SU-DHL-6 (cell line): ENCODE data around the gene TRNP1.

ENCODE experiments used
- H2AFZ ChIP-seq: fragments of 200-600 bp; sonication (generic); 2 replicates; pipeline ENCODE4 v1.6.1; 2014; ENCODE audit warnings: low read depth, mild to moderate bottlenecking, moderate library complexity, mixed read lengths, antibody characterized with exemption, low read length; ENCODE audit not compliant: severe bottlenecking
- H3F3A ChIP-seq: fragments of 200-600 bp; shearing (Covaris generic); 2 replicates; pipeline ENCODE4 v1.6.0; 2016; ENCODE audit warnings: antibody characterized with exemption, mild to moderate bottlenecking; ENCODE audit not compliant: insufficient read depth
- H3K27ac ChIP-seq: fragments of 200-600 bp; sonication (generic); 2 replicates; pipeline ENCODE4 v1.5.1; 2016; ENCODE audit warnings: low read depth, mild to moderate bottlenecking, low read length, moderate library complexity, mixed read lengths
- H3K27me3 ChIP-seq: fragments of 200-600 bp; sonication (generic), shearing (Covaris generic); 2 replicates; pipeline ENCODE4 v1.6.0; 2014; ENCODE audit warnings: mild to moderate bottlenecking, low read length
- H3K36me3 ChIP-seq: fragments of 200-600 bp; sonication (generic); 2 replicates; pipeline ENCODE4 v1.6.1; 2014; ENCODE audit warnings: mild to moderate bottlenecking, low read length, mixed read lengths
- H3K4me2 ChIP-seq: fragments of 300-600, 200-600 bp; shearing (Covaris generic), sonication (generic); 2 replicates; pipeline ENCODE4 v1.6.0; 2014; ENCODE audit warnings: low read length, low read depth, mild to moderate bottlenecking; ENCODE audit not compliant: poor library complexity, severe bottlenecking
- H3K4me3 ChIP-seq: fragments of 200-600 bp; sonication (generic); 2 replicates; pipeline ENCODE4 v1.5.1; 2014; ENCODE audit warnings: antibody characterized with exemption, low read length, mild to moderate bottlenecking, mixed read lengths; ENCODE audit not compliant: insufficient read depth, poor library complexity, severe bottlenecking
- H3K79me2 ChIP-seq: fragments of 200-600 bp; sonication (generic); 2 replicates; pipeline ENCODE4 v1.6.1; 2014; ENCODE audit warnings: mild to moderate bottlenecking, low read length, moderate library complexity; ENCODE audit not compliant: insufficient read depth
- H3K9ac ChIP-seq: fragments of 200-600 bp; sonication (generic); 2 replicates; pipeline ENCODE4 v1.7.0; 2014; ENCODE audit warnings: mild to moderate bottlenecking, low read length
- H3K9me2 ChIP-seq: fragments of 200-600 bp; sonication (generic); replicated peaks from 2 replicates; pipeline ENCODE4 v1.6.1; 2014; ENCODE audit warnings: low read length; ENCODE audit not compliant: insufficient read depth
- H3K9me3 ChIP-seq: fragments of 200-600 bp; sonication (generic); 2 replicates; pipeline ENCODE4 v1.6.1; 2014; ENCODE audit warnings: low read length, mixed read lengths; ENCODE audit not compliant: insufficient read depth
- H4K20me1 ChIP-seq: fragments of 200-600 bp; sonication (generic); 2 replicates; pipeline ENCODE4 v1.6.1; 2014; ENCODE audit warnings: low read depth, mild to moderate bottlenecking, antibody characterized with exemption, low read length, moderate library complexity, mixed read lengths
- EZH2phosphoT487 ChIP-seq: fragments of 200-600 bp; sonication (generic), shearing (Covaris generic); conservative IDR thresholded peaks from 2 replicates; pipeline ENCODE4 v1.6.1; 2018; ENCODE audit warnings: mild to moderate bottlenecking, antibody characterized with exemption, low read length, moderate library complexity, mixed read lengths
- TF ChIP-seq, protein P1 (sequence below): fragments of 200-600 bp; sonication (generic); IDR thresholded peaks from one replicate; pipeline ENCODE4 v1.5.1; 2017; ENCODE audit warnings: antibody characterized with exemption, mild to moderate bottlenecking, low read length, moderate library complexity; ENCODE audit not compliant: insufficient read depth, poor library complexity, severe bottlenecking

The TRNP1 gene

DNA sequence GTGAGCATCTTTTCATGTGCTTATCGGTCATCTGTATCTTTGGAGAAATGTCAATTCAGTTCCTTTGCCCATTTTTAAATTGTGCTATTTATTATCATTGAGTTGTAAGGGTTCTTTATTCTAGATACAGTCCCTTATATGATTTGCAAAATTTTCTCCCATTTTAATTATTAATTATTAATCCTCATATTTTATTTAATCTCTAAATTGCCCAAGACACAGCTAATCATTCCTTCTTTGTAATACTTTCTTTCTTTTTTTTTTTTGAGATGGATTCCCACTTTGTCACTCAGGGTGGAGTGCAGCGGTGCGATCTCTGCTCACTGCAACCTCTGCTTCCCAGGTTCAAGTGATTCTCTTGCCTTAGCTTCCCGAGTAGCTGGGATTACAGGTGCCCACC lies 32.2 kb downstream of the TRNP1 start:
- no peak overlapping the region for H3K9ac ChIP-seq
- H3K9me2 ChIP-seq: no peaks in the 10 kb centered on the region
- no peak overlapping the region for H2AFZ ChIP-seq
- no peak overlapping the region for H3K4me3 ChIP-seq
- no peak overlapping the region for H3K4me2 ChIP-seq
- no peaks in the 10 kb centered on the region for H3K27me3 ChIP-seq
- H3K27ac ChIP-seq: no peak overlapping the region
- H3F3A ChIP-seq: no peaks in the 10 kb centered on the region
- no peaks in the 10 kb centered on the region for H3K79me2 ChIP-seq
- H3K9me3 ChIP-seq: no peaks in the 10 kb centered on the region
- TF ChIP-seq, protein P1, sequence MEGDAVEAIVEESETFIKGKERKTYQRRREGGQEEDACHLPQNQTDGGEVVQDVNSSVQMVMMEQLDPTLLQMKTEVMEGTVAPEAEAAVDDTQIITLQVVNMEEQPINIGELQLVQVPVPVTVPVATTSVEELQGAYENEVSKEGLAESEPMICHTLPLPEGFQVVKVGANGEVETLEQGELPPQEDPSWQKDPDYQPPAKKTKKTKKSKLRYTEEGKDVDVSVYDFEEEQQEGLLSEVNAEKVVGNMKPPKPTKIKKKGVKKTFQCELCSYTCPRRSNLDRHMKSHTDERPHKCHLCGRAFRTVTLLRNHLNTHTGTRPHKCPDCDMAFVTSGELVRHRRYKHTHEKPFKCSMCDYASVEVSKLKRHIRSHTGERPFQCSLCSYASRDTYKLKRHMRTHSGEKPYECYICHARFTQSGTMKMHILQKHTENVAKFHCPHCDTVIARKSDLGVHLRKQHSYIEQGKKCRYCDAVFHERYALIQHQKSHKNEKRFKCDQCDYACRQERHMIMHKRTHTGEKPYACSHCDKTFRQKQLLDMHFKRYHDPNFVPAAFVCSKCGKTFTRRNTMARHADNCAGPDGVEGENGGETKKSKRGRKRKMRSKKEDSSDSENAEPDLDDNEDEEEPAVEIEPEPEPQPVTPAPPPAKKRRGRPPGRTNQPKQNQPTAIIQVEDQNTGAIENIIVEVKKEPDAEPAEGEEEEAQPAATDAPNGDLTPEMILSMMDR: no peak
- TF ChIP-seq EZH2phosphoT487: no peak
- no peaks in the 10 kb centered on the region for H4K20me1 ChIP-seq
- no peaks in the 10 kb centered on the region for H3K36me3 ChIP-seq

- no peak for TF ChIP-seq EZH2phosphoT487
- TF ChIP-seq, protein P1: no peak
- H3K9me2 ChIP-seq: no peaks in the 10 kb centered on the region
- no peaks in the 10 kb centered on the region for H3K36me3 ChIP-seq
- no peaks in the 10 kb centered on the region for H3F3A ChIP-seq
- no peak overlapping the region for H3K4me2 ChIP-seq
- no peak overlapping the region for H3K9ac ChIP-seq
- H3K27me3 ChIP-seq: no peaks in the 10 kb centered on the region
- no peaks in the 10 kb centered on the region for H3K9me3 ChIP-seq
- no peak overlapping the region for H3K4me3 ChIP-seq
- no peaks in the 10 kb centered on the region for H3K79me2 ChIP-seq
- no peak overlapping the region for H3K27ac ChIP-seq
- no peaks in the 10 kb centered on the region for H4K20me1 ChIP-seq
- H2AFZ ChIP-seq: no peak overlapping the region
These were observed 33.4 kb downstream of the TRNP1 start for GRCh38 chr1:27026621-27027574.

- Histone ChIP-seq H3K4me2 (no peak overlapping the region), H3K4me3 (no peak overlapping the region), H3K27ac (no peak overlapping the region), H3K36me3 (no peaks in the 10 kb centered on the region), H3F3A (no peaks in the 10 kb centered on the region), H3K9ac (no peak overlapping the region), H3K27me3 (no peaks in the 10 kb centered on the region), H2AFZ (no peak overlapping the region), H4K20me1 (no peaks in the 10 kb centered on the region), H3K9me2 (no peaks in the 10 kb centered on the region), H3K79me2 (no peaks in the 10 kb centered on the region), H3K9me3 (no peaks in the 10 kb centered on the region)
- no peak for TF ChIP-seq EZH2phosphoT487
- TF ChIP-seq, protein P1: no peak
These were observed 34.2 kb downstream of the TRNP1 start for GRCh38 chr1:27027575-27028250.
